Activated T-cell treated with anti-CD3 and anti-CD28 coated beads, Interleukin-2, amount 50 U/mL, for 1 hour (primary cell): ENCODE data around the gene CKLF.
A peak's percentile ranks its signal among the peaks of the same experiment; 100 is the strongest.
"Not testable (repeated sequence)": the region's sequence is repeated elsewhere in the genome, so short reads cannot be mapped to it uniquely, and the experiment has no call there.

Experiments
- DNase-seq: peaks from one replicate; pipeline ENCODE4 v3.0.0-alpha.2; 2020

The CKLF gene

DNA sequence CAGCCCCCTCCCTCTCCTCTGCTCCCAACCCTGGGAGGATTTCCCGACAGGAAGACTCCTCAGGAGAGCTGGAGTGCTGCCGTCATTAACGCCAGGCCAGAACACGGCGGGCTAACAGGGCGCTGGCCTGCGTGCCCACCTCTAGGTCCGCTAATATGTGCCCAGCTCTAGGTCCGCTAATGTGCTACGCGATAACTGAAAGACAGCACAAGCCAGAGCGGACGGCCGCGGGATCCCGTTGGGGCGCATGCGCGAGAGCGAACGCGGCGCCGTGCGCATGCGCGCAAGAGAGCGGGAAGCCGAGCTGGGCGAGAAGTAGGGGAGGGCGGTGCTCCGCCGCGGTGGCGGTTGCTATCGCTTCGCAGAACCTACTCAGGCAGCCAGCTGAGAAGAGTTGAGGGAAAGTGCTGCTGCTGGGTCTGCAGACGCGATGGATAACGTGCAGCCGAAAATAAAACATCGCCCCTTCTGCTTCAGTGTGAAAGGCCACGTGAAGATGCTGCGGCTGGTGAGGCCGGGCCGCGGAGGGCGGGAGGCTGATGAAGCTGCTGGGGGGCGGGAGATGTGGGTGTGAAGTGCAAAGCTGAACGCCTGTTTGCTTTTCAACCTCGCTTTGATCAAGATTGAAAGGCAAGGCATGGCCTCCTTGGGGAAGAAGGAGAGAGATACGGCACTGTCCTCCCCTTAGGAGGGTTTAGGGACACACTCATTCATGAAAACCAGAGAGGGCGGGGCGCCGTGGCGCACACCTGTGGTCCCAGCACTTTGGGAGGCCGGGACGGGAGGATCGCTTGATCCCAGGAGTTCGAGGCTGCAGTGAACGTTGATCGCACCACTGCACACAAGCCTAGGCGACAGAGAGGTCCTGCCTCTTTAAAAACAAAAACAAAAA, at the start of gene CKLF:
Gene CKLF, plus strand, starts transcription at position 291 of the 892 bp plus-strand sequence. Its CDS starts 140 bp downstream, at position 431.
- peak; percentile 94 for DNase-seq

- no peak for DNase-seq
These were observed 49.3 kb upstream of the CKLF start for GRCh38 chr16:66503030-66503429.

- no peak for DNase-seq
These were observed 48.8 kb upstream of the CKLF start for GRCh38 chr16:66503612-66504011.

DNA sequence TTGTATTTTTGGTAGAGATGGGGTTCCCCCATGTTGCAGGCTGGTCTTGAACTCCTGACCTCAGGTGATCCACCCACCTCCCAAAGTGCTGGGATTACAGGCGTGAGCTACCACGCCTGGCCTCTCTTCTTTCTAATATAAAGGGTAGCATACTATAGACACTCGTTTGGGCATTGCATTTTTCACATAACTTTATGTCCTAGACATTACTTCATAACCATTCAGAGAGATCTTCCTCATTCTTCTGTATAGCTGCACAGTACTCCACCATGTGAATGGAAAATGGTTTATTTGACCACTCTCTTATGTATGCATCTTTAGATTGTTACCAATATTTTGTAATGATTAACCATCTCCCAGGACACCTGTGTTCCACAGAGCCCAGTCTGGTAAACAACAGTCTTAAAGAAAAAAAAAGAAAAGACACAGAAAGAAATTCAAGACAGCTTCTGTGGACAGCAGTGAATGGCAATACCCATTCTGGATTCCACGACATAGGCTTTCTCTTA, 44.6 kb upstream of the CKLF start:
- no peak for DNase-seq

DNA sequence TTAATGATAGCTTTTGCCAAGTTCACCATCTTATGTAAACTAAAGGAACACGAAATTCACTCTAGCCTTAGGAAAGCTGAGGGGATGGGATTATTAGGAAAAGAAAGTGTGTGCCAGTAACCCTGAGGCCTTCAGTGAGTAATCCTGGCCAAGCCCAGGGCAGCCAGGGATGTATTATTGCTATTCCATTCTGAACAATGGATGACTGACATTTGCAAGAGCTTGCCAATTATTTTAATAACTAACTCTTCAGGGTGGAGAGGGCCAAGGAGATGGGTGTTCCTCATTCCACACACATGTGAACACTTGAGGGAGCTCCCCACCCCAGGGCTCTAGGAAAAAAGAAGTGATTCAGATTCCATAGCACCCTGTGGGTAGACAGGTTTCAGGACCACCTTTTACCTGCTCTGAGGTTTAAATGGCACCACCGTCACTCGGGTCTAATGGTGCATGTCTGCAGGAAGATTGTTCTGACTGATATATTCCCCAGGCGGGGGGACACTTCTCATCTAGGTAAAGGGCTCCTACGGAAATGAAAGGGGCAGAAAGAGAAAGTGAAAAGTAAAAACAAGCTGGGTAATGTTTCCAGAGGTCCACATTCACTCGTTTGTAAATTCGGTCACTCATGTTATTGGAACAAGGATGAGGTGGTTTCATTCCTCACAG, 44.0 kb upstream of the CKLF start:
- no peak for DNase-seq

DNA sequence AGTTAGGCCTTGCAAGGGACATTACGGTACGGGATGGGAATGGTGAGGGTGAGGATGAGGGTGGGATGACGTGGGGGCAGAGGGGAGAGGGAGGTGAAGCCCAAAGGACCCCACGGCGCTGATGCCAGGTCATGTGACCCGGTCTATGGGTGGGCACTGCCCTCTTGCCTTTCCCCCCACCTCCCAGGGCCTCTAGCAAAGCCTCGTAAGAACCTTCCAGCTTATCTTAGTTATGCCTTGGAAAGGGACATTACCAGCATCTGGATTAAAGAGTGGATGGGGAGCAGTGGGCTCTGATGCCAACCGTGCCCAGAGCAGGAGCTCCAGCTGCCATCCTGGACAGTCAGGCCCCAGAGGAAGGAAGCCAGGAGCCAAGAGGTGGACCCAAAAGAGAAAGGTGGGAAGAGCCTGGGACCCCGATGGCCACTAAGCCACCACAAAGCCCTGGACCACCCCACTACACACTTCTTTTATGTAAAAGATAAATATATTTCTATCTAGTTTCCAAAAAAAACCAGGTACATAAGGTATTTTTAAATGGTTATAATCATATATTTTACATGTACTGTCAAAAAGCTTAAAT, 43.4 kb upstream of the CKLF start:
- DNase-seq: peak; percentile 8

- peak; percentile 5 for DNase-seq
These were observed 42.8 kb upstream of the CKLF start for GRCh38 chr16:66509576-66509975.

DNA sequence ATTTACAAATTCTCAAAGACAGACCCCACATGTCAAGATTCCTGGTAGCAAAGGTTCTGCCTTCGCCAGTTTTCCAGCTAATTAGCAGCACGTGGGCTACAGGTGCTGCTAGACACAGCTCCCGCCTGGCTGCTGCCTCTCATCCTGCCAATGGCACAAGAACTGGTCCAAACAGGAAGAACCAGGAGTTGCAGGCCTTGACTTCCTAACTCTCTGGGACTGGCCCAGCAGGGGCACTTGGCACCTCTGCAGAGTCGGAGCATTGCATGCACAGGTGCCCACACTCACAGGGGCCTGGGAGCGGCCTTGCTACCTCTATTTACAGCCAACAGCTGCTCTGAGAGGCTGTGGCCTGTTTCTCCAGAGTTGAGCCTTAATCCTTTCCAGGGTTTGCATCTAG, 42.1 kb upstream of the CKLF start:
- no peak for DNase-seq

DNA sequence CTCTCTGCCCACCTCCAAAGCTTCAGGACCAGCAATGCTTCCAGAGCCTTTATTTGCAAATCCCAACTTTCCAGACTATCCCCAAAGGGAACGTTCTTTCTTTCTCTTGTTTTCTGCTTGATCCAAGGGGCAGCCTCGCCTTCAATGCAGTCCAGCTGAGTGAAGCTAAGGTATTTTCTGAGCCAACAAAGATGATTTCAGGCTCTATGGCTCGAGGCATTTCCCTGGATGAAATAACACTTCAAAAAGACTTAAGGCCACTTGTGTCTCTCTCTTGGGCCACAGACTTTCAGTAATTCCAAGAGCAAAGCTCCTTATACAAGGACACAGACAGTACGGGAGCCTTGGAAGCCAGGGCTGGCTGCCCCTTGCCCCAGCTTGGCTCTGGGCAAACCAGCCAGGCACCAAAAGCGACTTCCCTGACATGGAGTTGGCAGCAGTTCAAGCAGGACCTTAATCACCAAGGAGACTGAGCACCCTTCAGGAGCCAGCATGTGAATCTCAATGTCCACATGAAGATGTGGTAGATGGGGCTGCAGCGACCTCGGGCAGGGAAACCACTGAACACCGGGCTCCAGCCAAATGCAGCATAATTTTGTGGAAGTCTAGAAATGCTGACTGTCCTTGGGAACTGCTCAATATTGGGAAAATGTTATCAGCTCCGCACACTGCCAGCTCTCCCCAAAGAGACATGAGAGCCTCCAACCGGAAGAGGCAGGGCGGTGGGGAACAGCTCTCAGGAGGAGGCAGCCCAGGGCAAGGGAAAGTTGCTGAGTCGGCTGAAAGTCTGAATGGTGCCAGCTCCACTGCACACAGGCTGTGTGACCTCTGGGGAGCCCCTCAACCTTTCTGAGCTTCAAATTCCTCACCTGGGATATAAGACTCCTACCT, 41.4 kb upstream of the CKLF start:
- no peak for DNase-seq

- DNase-seq: no peak
These were observed 40.6 kb upstream of the CKLF start for GRCh38 chr16:66511602-66512271.

GRCh38 chr16:66512272-66513110, 39.9 kb upstream of the CKLF start:
- no peak for DNase-seq

DNA sequence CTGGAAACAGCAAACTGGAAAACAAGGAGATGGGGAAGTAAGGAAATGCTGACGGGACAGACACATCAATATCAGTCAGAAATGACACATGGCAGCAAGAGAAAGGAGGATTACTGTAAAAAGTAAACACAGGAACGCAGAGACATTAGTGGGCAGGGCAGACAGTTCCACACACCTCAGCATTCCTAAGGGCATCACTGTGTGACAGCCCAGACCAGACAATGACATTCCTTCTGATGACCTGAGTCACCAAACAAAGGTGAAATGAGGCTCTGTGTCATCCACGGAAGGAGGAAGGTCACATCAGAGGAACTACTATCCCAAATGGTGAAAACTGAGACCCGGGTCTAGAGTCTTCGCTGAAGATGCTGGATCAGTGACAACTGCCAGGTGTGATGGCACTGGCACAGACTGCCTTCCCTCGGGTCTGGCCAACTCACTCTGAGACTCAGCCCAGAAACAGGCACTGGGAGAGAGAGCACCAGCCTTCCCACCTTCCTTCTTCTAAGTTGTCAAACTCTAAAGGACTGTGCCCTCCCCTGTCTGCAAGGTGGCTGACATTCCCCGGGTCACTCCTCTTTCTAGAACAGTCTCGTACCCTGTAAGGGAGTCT, 39.2 kb upstream of the CKLF start:
- DNase-seq: no peak

DNA sequence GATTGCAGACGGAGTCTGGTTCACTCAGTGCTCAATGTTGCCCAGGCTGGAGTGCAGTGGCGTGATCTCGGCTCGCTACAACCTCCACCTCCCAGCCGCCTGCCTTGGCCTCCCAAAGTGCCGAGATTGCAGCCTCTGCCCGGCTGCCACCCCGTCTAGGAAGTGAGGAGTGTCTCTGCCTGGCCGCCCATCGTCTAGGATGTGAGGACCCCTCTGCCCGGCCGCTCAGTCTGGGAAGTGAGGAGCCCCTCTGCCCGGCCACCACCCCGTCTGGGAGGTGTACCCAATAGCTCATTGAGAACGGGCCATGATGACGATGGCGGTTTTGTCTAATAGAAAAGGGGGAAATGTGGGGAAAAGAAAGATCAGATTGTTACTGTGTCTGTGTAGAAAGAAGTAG, 38.0 kb upstream of the CKLF start:
- not testable (repeated sequence) for DNase-seq

DNA sequence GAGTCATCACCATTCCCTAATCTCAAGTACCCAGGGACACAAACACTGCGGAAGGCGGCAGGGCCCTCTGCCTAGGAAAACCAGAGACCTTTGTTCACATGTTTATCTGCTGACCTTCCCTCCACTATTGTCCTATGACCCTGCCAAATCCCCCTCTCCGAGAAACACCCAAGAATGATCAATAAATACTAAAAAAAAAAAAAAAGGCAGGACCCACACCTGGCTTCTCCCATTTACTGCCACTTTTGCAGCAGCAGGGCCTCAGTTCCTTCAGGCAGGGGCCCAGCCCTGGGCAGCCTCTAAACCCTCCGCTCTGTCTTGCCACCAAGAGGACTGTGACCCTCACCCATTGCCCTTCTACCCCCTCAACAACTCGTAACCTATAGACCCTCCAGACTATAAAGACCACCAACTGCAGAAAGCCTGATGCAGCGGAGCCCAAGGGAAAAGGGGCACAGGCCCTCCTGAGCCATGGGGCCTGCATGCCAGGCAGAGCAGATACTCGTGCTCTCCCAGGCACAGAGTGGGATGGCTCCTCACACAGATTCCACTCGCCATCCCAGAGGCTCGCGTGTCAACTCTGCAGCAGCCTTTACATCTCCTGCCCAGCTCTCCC, 37.3 kb upstream of the CKLF start:
- DNase-seq: not testable (repeated sequence)

DNA sequence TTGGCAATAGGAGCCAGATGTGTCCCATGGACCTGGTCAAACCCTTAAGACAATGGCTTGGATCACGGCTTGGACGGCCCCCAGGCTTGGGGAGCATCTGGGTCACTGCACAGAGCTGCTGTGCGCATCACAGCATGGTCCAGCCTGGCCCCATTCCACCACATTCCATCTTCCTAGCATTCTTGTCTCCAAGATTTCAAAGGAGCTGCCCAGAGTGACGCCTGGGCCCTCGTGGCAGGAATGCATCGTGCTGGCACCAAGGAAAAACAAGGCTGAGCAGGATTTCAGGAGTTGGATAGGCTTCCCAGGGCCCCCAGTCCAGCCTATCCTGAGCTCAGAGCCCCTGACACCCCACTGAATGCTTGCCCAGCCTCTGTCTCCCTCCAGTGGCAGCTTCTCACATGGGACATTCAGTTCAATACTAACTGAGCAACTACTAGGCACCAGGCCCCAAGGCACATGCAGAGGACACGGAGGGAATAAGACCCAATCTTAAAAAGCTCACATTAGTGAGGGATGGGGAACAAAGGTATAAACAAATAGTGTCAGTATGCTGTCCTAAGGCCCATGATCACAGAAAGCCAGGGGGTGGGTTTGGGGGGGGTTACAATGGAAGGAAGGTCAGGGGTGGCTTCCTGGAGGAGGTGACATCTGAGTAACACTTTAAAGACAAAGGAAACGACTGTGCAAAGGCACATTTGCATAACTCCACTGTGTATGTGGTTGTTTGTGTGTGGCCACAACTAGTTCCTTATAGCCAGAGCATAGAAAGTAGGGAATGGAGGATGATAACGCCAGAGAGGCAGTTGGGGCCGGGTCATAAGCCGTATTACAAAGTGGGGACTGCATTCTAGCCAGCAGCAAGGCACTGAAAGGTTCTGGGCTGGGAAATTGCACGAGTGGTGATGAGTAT, 36.5 kb upstream of the CKLF start:
- DNase-seq: no peak

- no peak for DNase-seq
These were observed 35.9 kb upstream of the CKLF start for GRCh38 chr16:66516509-66516807.

DNA sequence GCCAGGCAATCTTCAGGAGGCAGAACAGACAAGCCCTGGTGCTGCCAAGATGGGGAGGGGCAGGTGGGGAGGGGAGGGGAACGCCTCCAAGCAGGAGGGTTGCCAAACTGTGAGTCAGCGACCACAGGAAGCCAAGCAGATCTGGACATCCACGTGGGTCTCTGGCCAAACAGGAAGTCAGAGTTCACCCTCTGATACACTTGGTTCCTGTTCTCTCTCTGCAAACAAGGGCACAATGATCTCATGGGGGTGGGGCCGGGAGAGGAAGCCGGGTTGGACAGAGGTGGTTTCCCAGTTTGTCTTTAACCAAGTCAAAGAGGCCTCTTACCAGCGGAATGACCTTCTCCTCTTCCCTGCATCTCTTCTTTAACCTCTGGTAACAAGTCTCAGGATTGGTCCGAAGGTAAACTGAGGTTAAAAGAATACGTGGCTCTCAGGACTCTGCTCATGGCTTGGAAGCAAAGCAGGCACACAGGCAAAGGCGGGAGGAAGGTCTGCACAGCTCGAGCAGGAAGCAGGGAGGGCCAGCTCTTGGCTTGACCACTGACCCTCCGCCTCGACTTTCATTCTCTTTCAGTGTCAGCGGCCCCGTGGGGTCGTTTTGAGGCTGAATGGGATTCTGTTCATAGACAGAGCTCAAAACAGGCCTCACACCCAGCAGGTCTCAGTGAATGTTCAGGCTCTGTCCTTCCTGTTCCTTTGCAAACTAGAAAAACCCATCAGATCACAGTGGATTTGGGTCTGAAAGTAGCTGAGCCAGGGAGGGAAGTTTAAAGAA, 35.4 kb upstream of the CKLF start:
- peak; percentile 71 for DNase-seq

DNA sequence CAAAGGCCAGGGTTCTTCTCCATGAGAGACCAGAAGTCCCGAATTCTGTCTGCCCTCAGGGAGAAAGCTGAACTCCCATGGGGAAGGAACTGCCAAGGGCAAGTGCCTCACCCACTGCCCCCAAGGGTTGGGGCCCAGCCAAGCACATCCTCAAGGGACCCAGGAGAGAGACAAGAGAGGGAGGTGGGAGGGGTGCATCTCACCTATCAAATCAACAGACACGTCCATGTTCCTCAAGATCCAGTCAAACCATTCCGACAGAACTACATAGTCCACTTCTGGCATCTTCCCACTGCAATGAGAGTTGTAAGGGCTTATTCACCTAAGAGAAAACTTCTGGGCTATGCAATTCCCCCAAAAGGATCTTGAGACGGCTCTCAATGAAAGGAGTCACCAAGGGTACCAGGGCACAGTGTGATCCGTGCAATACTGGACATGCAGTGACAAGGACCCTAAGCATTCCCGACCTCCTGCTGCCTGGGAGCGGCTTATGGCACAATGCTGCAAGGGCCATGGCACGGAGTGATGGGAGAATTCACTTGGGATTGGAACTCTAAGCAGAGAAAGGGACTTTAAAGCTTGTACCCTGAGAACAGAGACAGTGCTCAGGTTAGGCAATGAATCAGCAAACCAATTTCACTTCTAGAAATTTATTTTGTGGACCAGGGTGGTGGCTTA, 34.7 kb upstream of the CKLF start:
- DNase-seq: no peak
